ENCODE data around the gene TEX26. TPM values are rescaled to one million over a fixed set of nuclear protein-coding genes. Genes with fewer than 3 reads are reported as not detected.
A peak's percentile ranks its signal among the peaks of the same experiment; 100 is the strongest.

Gene TEX26
- polyA plus RNA-seq, 1 of the 3 experiments (the other 2 are of a cell fraction) = not detected

DNA sequence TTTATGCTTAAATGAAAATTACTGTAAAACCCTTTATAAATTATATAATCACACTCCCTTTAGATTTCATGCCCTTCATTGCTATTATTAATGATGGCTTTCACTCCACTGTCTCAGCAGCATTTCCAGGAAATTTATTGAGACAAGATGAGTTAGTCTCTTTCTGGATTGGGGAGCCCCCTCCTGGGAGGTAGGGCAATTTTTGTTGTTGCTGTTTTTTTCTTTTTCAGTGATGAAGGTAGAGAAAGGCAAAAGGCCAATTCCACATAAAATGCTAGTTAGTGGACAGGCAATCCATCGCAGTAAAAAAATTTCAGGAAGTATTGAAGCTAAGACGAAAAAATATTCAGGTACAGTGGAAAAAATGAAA lies 80.2 kb downstream of the TEX26 start:
- CTCF ChIA-PET = interaction anchor here (0.6 to 5.3 kb wide), 19 partner anchors 10 to 712 kb away, joined by 3 to 31 read pairs (median 6); no protein-coding TSS in a partner anchor
- WGBS (ENCODE audit: low lambda C conversion rate) = 35% methylated on average over 2 of the region's 2 CpGs

DNA sequence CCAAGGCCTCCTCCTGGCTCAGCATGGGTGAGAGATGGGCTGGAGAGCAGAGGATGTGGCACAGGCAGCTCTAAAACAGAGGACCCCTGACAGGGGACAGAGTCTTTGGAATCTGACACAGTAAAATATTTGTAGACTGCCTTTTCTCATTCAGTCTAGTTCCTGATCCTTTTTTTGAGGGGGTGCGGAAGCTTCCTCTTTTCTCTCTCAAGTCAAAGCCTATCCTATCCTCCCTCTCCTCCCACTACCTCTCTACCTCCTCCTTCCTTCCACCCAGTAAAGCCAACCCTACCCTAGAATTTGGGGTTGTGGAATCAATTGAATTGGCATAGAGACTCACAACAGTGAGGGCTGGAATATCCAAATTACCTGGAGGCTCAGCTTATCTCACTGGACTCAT lies 82.0 kb downstream of the TEX26 start:
- no peaks in the 10 kb centered on the region for H3K36me3 ChIP-seq (replicated peaks in 1 of 2; ENCODE audit: control insufficient read depth in 1 of 2, insufficient read depth in 2 of 2, low read length in 1 of 2)
- H3K9me3 ChIP-seq = no peaks in the 10 kb centered on the region
- no peak overlapping the region for H3K27ac ChIP-seq (ENCODE audit: low read depth in 2 of 2, low read length in 1 of 2)
- H3K4me3 ChIP-seq (ENCODE audit: low read depth in 2 of 2, low read length in 1 of 2) = no peak overlapping the region
- TF ChIP-seq TCF12 (IDR thresholded peaks at IDR 0.05) (no peak), RFX5 (IDR thresholded peaks at IDR 0.05; ENCODE audit: low read length) (no peak), FOXJ3 (CRISPR knock-in tag; IDR thresholded peaks at IDR 0.05) (no peak), GABPA (IDR thresholded peaks at IDR 0.05; ENCODE audit: low read depth) (no peak), NRF1 (IDR thresholded peaks at IDR 0.05; ENCODE audit: low read depth, low read length) (no peak), MXI1 (IDR thresholded peaks at IDR 0.05; ENCODE audit: low read depth, low read length) (no peak), USF2 (IDR thresholded peaks at IDR 0.05; ENCODE audit: borderline replicate concordance, low read depth, low read length) (no peak), NFIC (IDR thresholded peaks at IDR 0.05; ENCODE audit: borderline replicate concordance) (no peak), SMC3 (IDR thresholded peaks at IDR 0.05; ENCODE audit: low read depth, low read length) (no peak), YY1 (IDR thresholded peaks at IDR 0.05; ENCODE audit: low read depth) (no peak), ELF1 (IDR thresholded peaks at IDR 0.05) (no peak), CHD2 (IDR thresholded peaks at IDR 0.05; ENCODE audit: low read length, partially characterized antibody) (no peak), TAF1 (IDR thresholded peaks at IDR 0.05; ENCODE audit: borderline replicate concordance, low read depth, low read length) (no peak), POLR2AphosphoS5 (IDR thresholded peaks at IDR 0.05; ENCODE audit: low read depth, low read length) (no peak), MEF2A (IDR thresholded peaks at IDR 0.05; ENCODE audit: borderline replicate concordance, low read depth) (no peak)
- TF ChIP-seq, protein P1, sequence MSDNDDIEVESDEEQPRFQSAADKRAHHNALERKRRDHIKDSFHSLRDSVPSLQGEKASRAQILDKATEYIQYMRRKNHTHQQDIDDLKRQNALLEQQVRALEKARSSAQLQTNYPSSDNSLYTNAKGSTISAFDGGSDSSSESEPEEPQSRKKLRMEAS (IDR thresholded peaks at IDR 0.05; ENCODE audit: low read depth) = no peak
- POLR2A ChIA-PET = no interaction called here
- no peak for DNase-seq
- H2AFZ ChIP-seq (ENCODE audit: low read depth) = no peak overlapping the region
- H3K9ac ChIP-seq = no peak overlapping the region
- H4K20me1 ChIP-seq (ENCODE audit: insufficient read depth) = no peaks in the 10 kb centered on the region
- peaks cover 0 to 17% of the 10 kb centered on the region in 2 experiments; a peak in 2 of 4 replicates for H3K4me1 ChIP-seq (ENCODE audit: control insufficient read depth in 1 of 2, insufficient read depth in 2 of 2, low read depth in 1 of 2, low read length in 1 of 2)
- WGBS (ENCODE audit: low lambda C conversion rate) = 95% methylated on average over 1 of the region's 1 CpG
- no peaks in the 10 kb centered on the region for H3K27me3 ChIP-seq (ENCODE audit: insufficient read depth)
- peaks cover 4% of the 10 kb centered on the region for H3F3A ChIP-seq (replicated peaks; ENCODE audit: insufficient read depth)
- no peak overlapping the region for H3K4me2 ChIP-seq
- no peaks in the 10 kb centered on the region for H3K9me2 ChIP-seq
- H3K79me2 ChIP-seq (ENCODE audit: insufficient read depth) = no peaks in the 10 kb centered on the region
- CTCF ChIA-PET = interaction anchor here (0.8 to 3.8 kb wide), 8 partner anchors 11 to 222 kb away, joined by 3 to 14 read pairs (median 6); no protein-coding TSS in a partner anchor

More for the DNA sequence above, 80.2 kb downstream of the TEX26 start:
- Histone ChIP-seq H3K27ac (ENCODE audit: low read depth in 2 of 2, low read length in 1 of 2) (peak overlapping the region in 1 of 2 experiments; percentile 58; a peak in 2 of 4 replicates), H3K9me2 (no peaks in the 10 kb centered on the region), H2AFZ (ENCODE audit: low read depth) (no peak overlapping the region), H4K20me1 (ENCODE audit: insufficient read depth) (no peaks in the 10 kb centered on the region), H3K9me3 (no peaks in the 10 kb centered on the region), H3K79me2 (ENCODE audit: insufficient read depth) (no peaks in the 10 kb centered on the region), H3K27me3 (ENCODE audit: insufficient read depth) (no peaks in the 10 kb centered on the region), H3F3A (replicated peaks; ENCODE audit: insufficient read depth) (peaks cover 4% of the 10 kb centered on the region), H3K4me1 (ENCODE audit: control insufficient read depth in 1 of 2, insufficient read depth in 2 of 2, low read depth in 1 of 2, low read length in 1 of 2) (peaks cover 0 to 25% of the 10 kb centered on the region in 2 experiments; a peak in 2 of 4 replicates), H3K36me3 (replicated peaks in 1 of 2; ENCODE audit: control insufficient read depth in 1 of 2, insufficient read depth in 2 of 2, low read length in 1 of 2) (no peaks in the 10 kb centered on the region), H3K9ac (no peak overlapping the region), H3K4me2 (no peak overlapping the region), H3K4me3 (ENCODE audit: low read depth in 2 of 2, low read length in 1 of 2) (no peak overlapping the region)
- POLR2A ChIA-PET = no interaction called here
- no peak for TF ChIP-seq TAF1 (IDR thresholded peaks at IDR 0.05; ENCODE audit: borderline replicate concordance, low read depth, low read length)
- no peak for TF ChIP-seq USF2 (IDR thresholded peaks at IDR 0.05; ENCODE audit: borderline replicate concordance, low read depth, low read length)
- TF ChIP-seq, protein P2, sequence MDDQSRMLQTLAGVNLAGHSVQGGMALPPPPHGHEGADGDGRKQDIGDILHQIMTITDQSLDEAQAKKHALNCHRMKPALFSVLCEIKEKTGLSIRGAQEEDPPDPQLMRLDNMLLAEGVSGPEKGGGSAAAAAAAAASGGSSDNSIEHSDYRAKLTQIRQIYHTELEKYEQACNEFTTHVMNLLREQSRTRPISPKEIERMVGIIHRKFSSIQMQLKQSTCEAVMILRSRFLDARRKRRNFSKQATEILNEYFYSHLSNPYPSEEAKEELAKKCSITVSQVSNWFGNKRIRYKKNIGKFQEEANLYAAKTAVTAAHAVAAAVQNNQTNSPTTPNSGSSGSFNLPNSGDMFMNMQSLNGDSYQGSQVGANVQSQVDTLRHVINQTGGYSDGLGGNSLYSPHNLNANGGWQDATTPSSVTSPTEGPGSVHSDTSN (IDR thresholded peaks at IDR 0.05) = peak; percentile 49
- TF ChIP-seq SMC3 (IDR thresholded peaks at IDR 0.05; ENCODE audit: low read depth, low read length) = peak; percentile 69
- peak; percentile 89 for TF ChIP-seq RAD21 (IDR thresholded peaks at IDR 0.05; ENCODE audit: low read length)
- TF ChIP-seq RCOR1 (IDR thresholded peaks at IDR 0.05; ENCODE audit: low read length) = 0 out of 2 replicates have a peak, but pooled peaks have one; percentile 11
- peak; percentile 66 for TF ChIP-seq CTCF (IDR thresholded peaks at IDR 0.05)
- DNase-seq = peak; percentile 70

All from SK-N-SH (cell line).